Keratinocyte (primary cell): ENCODE results near the gene FOXP2. TPM values are rescaled to one million over a fixed set of nuclear protein-coding genes. Genes with fewer than 3 reads are reported as not detected.

Source experiments
- DNase-seq: peaks from one replicate; pipeline ENCODE4 v3.0.0-alpha.2; 2011; ENCODE audit warnings: low read depth, missing footprints, low spot score
- FAIRE-seq: peaks from 2 replicates; lab custom pipeline; 2011; peaks lifted over from hg19 to GRCh38; lab: Jason Lieb, UNC
- H2AFZ ChIP-seq: 2 replicates; pipeline ENCODE4 v1.6.0; 2012; ENCODE audit warnings: low read length, control low read depth, inconsistent platforms; ENCODE audit not compliant: control insufficient read depth
- H3K27ac ChIP-seq: 2 replicates; pipeline ENCODE4 v1.5.1; 2011; ENCODE audit warnings: low read length; ENCODE audit not compliant: control insufficient read depth, insufficient read depth
- H3K27me3 ChIP-seq: 3 replicates; pipeline ENCODE4 v1.6.0; 2011; ENCODE audit warnings: low read length; ENCODE audit not compliant: control insufficient read depth, insufficient read depth; ENCODE audit errors: extremely low read depth
- H3K36me3 ChIP-seq, 2 experiments: 2 replicates in 1 of 2; 3 replicates in 1 of 2; pipeline ENCODE4 v1.5.1; 2011; ENCODE audit warnings: low read length in 2 of 2, mild to moderate bottlenecking in 1 of 2; ENCODE audit not compliant: control insufficient read depth in 2 of 2, insufficient read depth in 2 of 2; ENCODE audit errors: extremely low read depth in 1 of 2
- H3K4me1 ChIP-seq: 3 replicates; pipeline ENCODE4 v1.5.1; 2011; ENCODE audit warnings: low read length; ENCODE audit not compliant: control insufficient read depth, insufficient read depth; ENCODE audit errors: extremely low read depth
- H3K4me2 ChIP-seq: 3 replicates; pipeline ENCODE4 v1.6.0; 2011; ENCODE audit warnings: low read depth, low read length; ENCODE audit not compliant: control insufficient read depth, insufficient read depth; ENCODE audit errors: extremely low read depth
- H3K4me3 ChIP-seq, 3 experiments: fragments of 200-600 bp in 1 of 3; sonication (generic) in 1 of 3; 2 replicates in 2 of 3; 3 replicates in 1 of 3; pipeline ENCODE4 v1.5.1; 2011 to 2016; ENCODE audit warnings: low read length in 3 of 3, mild to moderate bottlenecking in 3 of 3, control low read depth in 2 of 3, inconsistent platforms in 1 of 3, low read depth in 1 of 3, mixed read lengths in 1 of 3, mixed run types in 1 of 3, moderate library complexity in 1 of 3; ENCODE audit not compliant: control insufficient read depth in 2 of 3, insufficient read depth in 2 of 3; ENCODE audit errors: extremely low read depth in 1 of 3
- H3K79me2 ChIP-seq: 2 replicates; pipeline ENCODE4 v1.6.0; 2012; ENCODE audit warnings: low read length; ENCODE audit not compliant: control insufficient read depth, insufficient read depth
- H3K9ac ChIP-seq: 3 replicates; pipeline ENCODE4 v1.6.0; 2011; ENCODE audit warnings: low read length; ENCODE audit not compliant: control insufficient read depth, insufficient read depth; ENCODE audit errors: extremely low read depth
- H3K9me1 ChIP-seq: 3 replicates; pipeline ENCODE4 v1.6.0; 2011; ENCODE audit warnings: low read length; ENCODE audit not compliant: control insufficient read depth, insufficient read depth; ENCODE audit errors: extremely low read depth
- H3K9me3 ChIP-seq: 2 replicates; pipeline ENCODE4 v1.5.1; 2012; ENCODE audit warnings: low read depth, low read length; ENCODE audit not compliant: control insufficient read depth
- H4K20me1 ChIP-seq: 3 replicates; pipeline ENCODE4 v1.6.0; 2011; ENCODE audit warnings: low read length; ENCODE audit not compliant: control insufficient read depth, insufficient read depth; ENCODE audit errors: extremely low read depth
- EZH2 ChIP-seq: IDR thresholded peaks from one replicate; pipeline ENCODE4 v1.6.1; 2012; ENCODE audit warnings: inconsistent platforms, mild to moderate bottlenecking, low read length, moderate library complexity
- dilution Hi-C: fragments of 300-500 bp; cut with MboI; formaldehyde crosslinking; loops from one replicate; pipeline ENCODE4 v1.7.0; 2020; ENCODE audit warnings: low sequenced_read_pairs; ENCODE audit not compliant: extremely low pct_ligation_motif_present
- polyA plus RNA-seq, 5 experiments: library from polyadenylated mRNA; depleted of rRNA in 3 of 5; stranded (reverse) in 3 of 5; stranded (forward) in 1 of 5; unstranded in 1 of 5; fragments of >200 nt; gene quantifications; 1 replicate in 1 of 5; 2 replicates in 3 of 5; 3 replicates in 1 of 5; pipeline versions ENCODE4 v1.2.1 to v1.2.3, GENCODE V29; 2011 to 2012; ENCODE audit warnings: missing spikeins in 2 of 5, low read depth in 1 of 5, low replicate concordance in 1 of 5
- TF ChIP-seq, protein P1 (sequence below), 3 experiments: IDR thresholded peaks in 1 of 3; conservative IDR thresholded peaks in 1 of 3; optimal IDR thresholded peaks in 1 of 3; 2 replicates in 2 of 3; 3 replicates in 1 of 3; pipeline versions ENCODE3 to v1.5.1; 2011; ENCODE audit warnings: low read length in 3 of 3, mild to moderate bottlenecking in 3 of 3, moderate library complexity in 2 of 3, control low read depth in 1 of 3, inconsistent platforms in 1 of 3; ENCODE audit not compliant: insufficient read depth in 2 of 3; ENCODE audit errors: extremely low read depth in 1 of 3

Gene FOXP2
- polyA plus RNA-seq, 1 donor (not counting 4 experiments of a cell fraction or from before 2014, with no cell fraction given): 0.98 TPM

DNA sequence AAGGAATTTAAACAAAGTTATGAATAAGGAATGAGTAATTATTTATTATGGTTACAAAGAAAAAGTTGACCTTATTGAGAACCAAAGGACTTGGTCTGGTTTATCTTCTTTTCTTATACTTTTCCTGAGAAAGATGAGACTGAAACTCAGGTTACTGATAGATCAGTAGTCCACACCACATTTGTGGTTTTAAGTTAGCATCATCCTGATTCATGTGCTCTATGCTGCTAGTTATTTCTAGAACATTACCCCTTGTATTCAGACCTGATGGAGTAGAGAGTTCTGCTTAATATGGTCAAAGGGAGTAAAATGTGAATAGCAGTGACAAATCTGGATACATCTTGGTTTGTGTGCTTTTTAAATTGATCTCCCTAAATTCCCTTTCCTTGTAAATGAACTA is 63.8 kb downstream of the FOXP2 start:
- DNase-seq: no peak
- FAIRE-seq: no peak
- dilution Hi-C loops: no loop called here

DNA sequence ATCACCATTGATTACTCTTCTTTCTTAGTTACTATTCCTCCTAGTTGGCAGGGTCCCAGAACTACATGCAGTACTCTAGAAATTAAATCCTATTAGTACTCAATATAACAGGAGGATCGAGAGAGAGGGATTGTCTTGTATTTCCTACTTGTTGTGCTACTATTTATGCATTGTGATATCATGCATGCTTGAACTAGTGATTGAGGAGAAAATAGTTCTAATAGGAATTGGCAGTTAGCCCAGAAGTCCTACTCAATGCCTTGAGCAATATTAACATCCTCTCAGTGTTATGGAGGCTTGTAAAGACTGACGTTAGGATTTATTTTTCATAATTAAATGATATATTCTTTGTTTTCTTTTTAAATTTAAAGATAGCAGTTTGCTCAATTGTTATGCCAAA is 67.4 kb downstream of the FOXP2 start:
- Histone ChIP-seq H3K36me3 (no peaks in the 10 kb centered on the region), H3K4me1 (peaks cover 4% of the 10 kb centered on the region), H2AFZ (peak overlapping the region; percentile 8), H4K20me1 (no peaks in the 10 kb centered on the region), H3K9ac (no peak overlapping the region), H3K9me3 (no peaks in the 10 kb centered on the region), H3K27ac (no peak overlapping the region), H3K4me2 (peak overlapping the region; percentile 19), H3K9me1 (no peaks in the 10 kb centered on the region), H3K79me2 (no peaks in the 10 kb centered on the region), H3K4me3 (no peak overlapping the region), H3K27me3 (no peaks in the 10 kb centered on the region)
- FAIRE-seq: peak; percentile 51
- dilution Hi-C loops: no loop called here
- TF ChIP-seq EZH2: no peak
- TF ChIP-seq, protein P1, sequence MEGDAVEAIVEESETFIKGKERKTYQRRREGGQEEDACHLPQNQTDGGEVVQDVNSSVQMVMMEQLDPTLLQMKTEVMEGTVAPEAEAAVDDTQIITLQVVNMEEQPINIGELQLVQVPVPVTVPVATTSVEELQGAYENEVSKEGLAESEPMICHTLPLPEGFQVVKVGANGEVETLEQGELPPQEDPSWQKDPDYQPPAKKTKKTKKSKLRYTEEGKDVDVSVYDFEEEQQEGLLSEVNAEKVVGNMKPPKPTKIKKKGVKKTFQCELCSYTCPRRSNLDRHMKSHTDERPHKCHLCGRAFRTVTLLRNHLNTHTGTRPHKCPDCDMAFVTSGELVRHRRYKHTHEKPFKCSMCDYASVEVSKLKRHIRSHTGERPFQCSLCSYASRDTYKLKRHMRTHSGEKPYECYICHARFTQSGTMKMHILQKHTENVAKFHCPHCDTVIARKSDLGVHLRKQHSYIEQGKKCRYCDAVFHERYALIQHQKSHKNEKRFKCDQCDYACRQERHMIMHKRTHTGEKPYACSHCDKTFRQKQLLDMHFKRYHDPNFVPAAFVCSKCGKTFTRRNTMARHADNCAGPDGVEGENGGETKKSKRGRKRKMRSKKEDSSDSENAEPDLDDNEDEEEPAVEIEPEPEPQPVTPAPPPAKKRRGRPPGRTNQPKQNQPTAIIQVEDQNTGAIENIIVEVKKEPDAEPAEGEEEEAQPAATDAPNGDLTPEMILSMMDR (optimal IDR thresholded peaks at IDR 0.05 in 1 of 3, IDR thresholded peaks at IDR 0.05 in 1 of 3, conservative IDR thresholded peaks at IDR 0.05 in 1 of 3; ENCODE audit: extremely low read depth in 1 of 3, insufficient read depth in 2 of 3, low read length in 3 of 3): no peak
- no peak for DNase-seq

More for the DNA sequence above, 63.8 kb downstream of the FOXP2 start:
- no peaks in the 10 kb centered on the region for H3K9me3 ChIP-seq
- H4K20me1 ChIP-seq: no peaks in the 10 kb centered on the region
- H3K27ac ChIP-seq: no peak overlapping the region
- no peak overlapping the region for H3K4me3 ChIP-seq
- H3K79me2 ChIP-seq: no peaks in the 10 kb centered on the region
- no peaks in the 10 kb centered on the region for H3K27me3 ChIP-seq
- no peak overlapping the region for H3K9ac ChIP-seq
- peaks cover 4% of the 10 kb centered on the region for H3K4me1 ChIP-seq
- TF ChIP-seq, protein P1 (optimal IDR thresholded peaks at IDR 0.05 in 1 of 3, IDR thresholded peaks at IDR 0.05 in 1 of 3, conservative IDR thresholded peaks at IDR 0.05 in 1 of 3; ENCODE audit: extremely low read depth in 1 of 3, insufficient read depth in 2 of 3, low read length in 3 of 3): no peak
- TF ChIP-seq EZH2: no peak
- H3K9me1 ChIP-seq: no peaks in the 10 kb centered on the region
- H3K4me2 ChIP-seq: no peak overlapping the region
- H3K36me3 ChIP-seq: no peaks in the 10 kb centered on the region
- H2AFZ ChIP-seq: no peak overlapping the region
